Measurements from ENCODE around the gene WDR18. TPM values are rescaled to one million over a fixed set of nuclear protein-coding genes. Genes with fewer than 3 reads are reported as not detected.
A peak's percentile ranks its signal among the peaks of the same experiment; 100 is the strongest.

Gene WDR18
- total RNA-seq, 1 experiment from 2014 or later = 56.7 TPM

- Histone ChIP-seq H3K9ac (ENCODE audit: low read length) (no peak overlapping the region), H4K20me1 (ENCODE audit: low read length) (no peaks in the 10 kb centered on the region), H3K27ac (ENCODE audit: low read length) (no peak overlapping the region), H3K36me3 (ENCODE audit: low read depth, low read length) (no peaks in the 10 kb centered on the region), H3K9me2 (replicated peaks; ENCODE audit: low read length) (no peaks in the 10 kb centered on the region), H2AFZ (ENCODE audit: low read length) (no peak overlapping the region), H3K4me3 (ENCODE audit: low read length) (no peak overlapping the region), H3K4me1 (ENCODE audit: insufficient read depth, low read length) (peaks cover 14% of the 10 kb centered on the region; the same call in 1 of the 2 replicates), H3K9me3 (ENCODE audit: low read length) (no peaks in the 10 kb centered on the region), H3K27me3 (ENCODE audit: low read length) (no peaks in the 10 kb centered on the region), H3F3A (ENCODE audit: low read length, unreplicated experiment) (no peaks in the 10 kb centered on the region), H3K4me2 (ENCODE audit: low read length) (peak overlapping the region; percentile 37; the same call in 1 of the 2 replicates), H3K79me2 (ENCODE audit: low read length) (no peaks in the 10 kb centered on the region)
- ChIA-PET POLR2A (ENCODE audit: unreplicated experiment) (interaction anchor here (0.7 kb wide), 1 partner anchor 25 kb away, joined by 3 read pairs; the partner anchor contains the start of gene WDR18), CTCF (no interaction called here)
- no TSS peak for BruUV-seq (replicated peaks)
- intact Hi-C loops (cut with micrococcal nuclease) = no loop called here
- TF ChIP-seq EZH2 (IDR thresholded peaks at IDR 0.05; ENCODE audit: low read length, unreplicated experiment) (no peak), CTCF (conservative IDR thresholded peaks at IDR 0.05; ENCODE audit: low read depth, low read length) (no peak), EZH2phosphoT487 (IDR thresholded peaks at IDR 0.05; ENCODE audit: borderline replicate concordance, low read length) (no peak)
- ATAC-seq (peak; percentile 97), DNase-seq (peak; percentile 76)
These were observed 24.9 kb upstream of the WDR18 start for GRCh38 chr19:958967-959855.

GRCh38 chr19:960020-960419 lies 24.1 kb upstream of the WDR18 start:
- no peaks in the 10 kb centered on the region for H4K20me1 ChIP-seq (ENCODE audit: low read length)
- no peaks in the 10 kb centered on the region for H3K9me3 ChIP-seq (ENCODE audit: low read length)
- H2AFZ ChIP-seq (ENCODE audit: low read length) = no peak overlapping the region
- H3K36me3 ChIP-seq (ENCODE audit: low read depth, low read length) = no peaks in the 10 kb centered on the region
- no peak overlapping the region for H3K27ac ChIP-seq (ENCODE audit: low read length)
- no peak for ATAC-seq
- no peak for TF ChIP-seq EZH2 (IDR thresholded peaks at IDR 0.05; ENCODE audit: low read length, unreplicated experiment)
- TF ChIP-seq EZH2phosphoT487 (IDR thresholded peaks at IDR 0.05; ENCODE audit: borderline replicate concordance, low read length) = no peak
- no peak for TF ChIP-seq CTCF (conservative IDR thresholded peaks at IDR 0.05; ENCODE audit: low read depth, low read length)
- H3K27me3 ChIP-seq (ENCODE audit: low read length) = no peaks in the 10 kb centered on the region
- POLR2A ChIA-PET (ENCODE audit: unreplicated experiment) = interaction anchor here (0.7 kb wide), 1 partner anchor 24 kb away, joined by 3 read pairs; the partner anchor contains the start of gene WDR18
- no peak for DNase-seq
- H3F3A ChIP-seq (ENCODE audit: low read length, unreplicated experiment) = no peaks in the 10 kb centered on the region
- H3K79me2 ChIP-seq (ENCODE audit: low read length) = no peaks in the 10 kb centered on the region
- intact Hi-C loops (cut with micrococcal nuclease) = no loop called here
- no TSS peak for BruUV-seq (replicated peaks)
- H3K9me2 ChIP-seq (replicated peaks; ENCODE audit: low read length) = no peaks in the 10 kb centered on the region
- peaks cover 14% of the 10 kb centered on the region; the same call in 1 of the 2 replicates for H3K4me1 ChIP-seq (ENCODE audit: insufficient read depth, low read length)
- CTCF ChIA-PET = no interaction called here
- H3K4me3 ChIP-seq (ENCODE audit: low read length) = no peak overlapping the region
- no peak overlapping the region for H3K4me2 ChIP-seq (ENCODE audit: low read length)
- H3K9ac ChIP-seq (ENCODE audit: low read length) = no peak overlapping the region

DNA sequence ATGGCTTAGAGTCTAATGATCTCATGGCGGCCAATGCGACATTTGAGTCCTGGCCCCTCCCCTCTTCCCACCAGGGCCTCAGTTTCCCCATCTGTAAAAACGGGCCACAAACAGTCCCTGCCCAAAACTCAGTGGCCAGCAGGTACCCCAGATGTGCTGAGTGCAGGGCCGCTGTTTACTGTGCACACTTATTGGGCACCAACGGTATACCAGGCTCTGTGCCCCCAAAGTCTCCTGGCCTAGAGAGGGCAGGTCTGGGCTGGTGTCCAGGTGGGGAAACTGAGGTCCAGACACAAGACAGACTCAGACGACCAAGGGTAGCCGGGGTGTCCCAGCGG lies 23.6 kb upstream of the WDR18 start:
- Histone ChIP-seq H3F3A (ENCODE audit: low read length, unreplicated experiment) (no peaks in the 10 kb centered on the region), H3K27ac (ENCODE audit: low read length) (no peak overlapping the region), H3K4me2 (ENCODE audit: low read length) (no peak overlapping the region), H3K4me1 (ENCODE audit: insufficient read depth, low read length) (peaks cover 14% of the 10 kb centered on the region; the same call in 1 of the 2 replicates), H3K9me2 (replicated peaks; ENCODE audit: low read length) (no peaks in the 10 kb centered on the region), H3K9ac (ENCODE audit: low read length) (no peak overlapping the region), H3K79me2 (ENCODE audit: low read length) (no peaks in the 10 kb centered on the region), H3K9me3 (ENCODE audit: low read length) (no peaks in the 10 kb centered on the region), H2AFZ (ENCODE audit: low read length) (no peak overlapping the region), H3K4me3 (ENCODE audit: low read length) (no peak overlapping the region), H3K27me3 (ENCODE audit: low read length) (no peaks in the 10 kb centered on the region), H4K20me1 (ENCODE audit: low read length) (no peaks in the 10 kb centered on the region), H3K36me3 (ENCODE audit: low read depth, low read length) (no peaks in the 10 kb centered on the region)
- no TSS peak for BruUV-seq (replicated peaks)
- TF ChIP-seq EZH2phosphoT487 (IDR thresholded peaks at IDR 0.05; ENCODE audit: borderline replicate concordance, low read length) (no peak), EZH2 (IDR thresholded peaks at IDR 0.05; ENCODE audit: low read length, unreplicated experiment) (no peak), CTCF (conservative IDR thresholded peaks at IDR 0.05; ENCODE audit: low read depth, low read length) (no peak)
- ChIA-PET CTCF (no interaction called here), POLR2A (ENCODE audit: unreplicated experiment) (no interaction called here)
- no peak for DNase-seq
- ATAC-seq = no peak
- intact Hi-C loops (cut with micrococcal nuclease) = no loop called here
